Dendritic cell treated with granulocyte-macrophage colony-stimulating factor and Interleukin-4, amounts not matched to agents 40 ng/mL and 50 ng/mL, for 4 days (primary cell): Measurements from ENCODE around the gene SLC39A11.

Experiments
- H3K27ac Mint-ChIP-seq: one replicate; pipeline ENCODE4 v1.8.0; 2022; ENCODE audit warnings: mild to moderate bottlenecking, mixed read lengths
- H3K27me3 Mint-ChIP-seq: one replicate; pipeline ENCODE4 v1.8.0; 2022; ENCODE audit warnings: mild to moderate bottlenecking, mixed read lengths
- H3K36me3 Mint-ChIP-seq: one replicate; pipeline ENCODE4 v1.8.0; 2022; ENCODE audit warnings: low read depth, mixed read lengths
- H3K4me1 Mint-ChIP-seq: one replicate; pipeline ENCODE4 v1.8.0; 2022; ENCODE audit warnings: low read depth, mixed read lengths
- H3K4me3 Mint-ChIP-seq: one replicate; pipeline ENCODE4 v1.8.0; 2022; ENCODE audit warnings: mild to moderate bottlenecking, moderate library complexity, mixed read lengths
- H3K9me3 Mint-ChIP-seq: one replicate; pipeline ENCODE4 v1.8.0; 2022; ENCODE audit warnings: mixed read lengths
- intact Hi-C: fragments of 100-400 bp; cut with micrococcal nuclease; formaldehyde crosslinking; loops from one replicate; pipeline ENCODE4 v1.15.0; 2022

Gene SLC39A11

GRCh38 chr17:72972263-72972951, 120.1 kb downstream of the SLC39A11 start:
- no peaks in the 10 kb centered on the region for H3K36me3 Mint-ChIP-seq
- peaks cover 42% of the 10 kb centered on the region for H3K4me1 Mint-ChIP-seq
- no peaks in the 10 kb centered on the region for H3K27me3 Mint-ChIP-seq
- intact Hi-C loops: no loop called here
- no peaks in the 10 kb centered on the region for H3K9me3 Mint-ChIP-seq
- no peak overlapping the region for H3K4me3 Mint-ChIP-seq
- H3K27ac Mint-ChIP-seq: no peak overlapping the region

GRCh38 chr17:72971226-72971880, 121.1 kb downstream of the SLC39A11 start:
- Mint-ChIP-seq H3K4me1 (peaks cover 32% of the 10 kb centered on the region), H3K36me3 (no peaks in the 10 kb centered on the region), H3K27ac (no peak overlapping the region), H3K4me3 (no peak overlapping the region), H3K27me3 (no peaks in the 10 kb centered on the region), H3K9me3 (no peaks in the 10 kb centered on the region)
- intact Hi-C loops: no loop called here

- Mint-ChIP-seq H3K36me3 (no peaks in the 10 kb centered on the region), H3K27ac (no peak overlapping the region), H3K4me1 (peaks cover 29% of the 10 kb centered on the region), H3K9me3 (no peaks in the 10 kb centered on the region), H3K27me3 (no peaks in the 10 kb centered on the region), H3K4me3 (no peak overlapping the region)
- intact Hi-C loops: no loop called here
These were observed 121.7 kb downstream of the SLC39A11 start for GRCh38 chr17:72970797-72971196.

- Mint-ChIP-seq H3K4me3 (no peak overlapping the region), H3K9me3 (no peaks in the 10 kb centered on the region), H3K4me1 (peaks cover 29% of the 10 kb centered on the region), H3K27me3 (no peaks in the 10 kb centered on the region), H3K36me3 (no peaks in the 10 kb centered on the region), H3K27ac (no peak overlapping the region)
- intact Hi-C loops: no loop called here
These were observed 122.2 kb downstream of the SLC39A11 start for GRCh38 chr17:72970246-72970645.

- Mint-ChIP-seq H3K4me3 (no peak overlapping the region), H3K27ac (no peak overlapping the region), H3K9me3 (no peaks in the 10 kb centered on the region), H3K36me3 (no peaks in the 10 kb centered on the region), H3K27me3 (no peaks in the 10 kb centered on the region), H3K4me1 (peaks cover 29% of the 10 kb centered on the region)
- intact Hi-C loops: no loop called here
These were observed 123.1 kb downstream of the SLC39A11 start for GRCh38 chr17:72969293-72969906.

GRCh38 chr17:72968798-72969197, 123.7 kb downstream of the SLC39A11 start:
- no peaks in the 10 kb centered on the region for H3K9me3 Mint-ChIP-seq
- intact Hi-C loops: no loop called here
- H3K4me1 Mint-ChIP-seq: peaks cover 29% of the 10 kb centered on the region
- no peaks in the 10 kb centered on the region for H3K36me3 Mint-ChIP-seq
- H3K27me3 Mint-ChIP-seq: no peaks in the 10 kb centered on the region
- no peak overlapping the region for H3K4me3 Mint-ChIP-seq
- H3K27ac Mint-ChIP-seq: no peak overlapping the region

- H3K27me3 Mint-ChIP-seq: no peaks in the 10 kb centered on the region
- H3K4me1 Mint-ChIP-seq: peaks cover 26% of the 10 kb centered on the region
- intact Hi-C loops: no loop called here
- no peak overlapping the region for H3K4me3 Mint-ChIP-seq
- no peak overlapping the region for H3K27ac Mint-ChIP-seq
- no peaks in the 10 kb centered on the region for H3K9me3 Mint-ChIP-seq
- H3K36me3 Mint-ChIP-seq: no peaks in the 10 kb centered on the region
These were observed 124.4 kb downstream of the SLC39A11 start for GRCh38 chr17:72967977-72968585.

GRCh38 chr17:72967277-72967970, 125.1 kb downstream of the SLC39A11 start:
- H3K27ac Mint-ChIP-seq: no peak overlapping the region
- no peaks in the 10 kb centered on the region for H3K27me3 Mint-ChIP-seq
- no peaks in the 10 kb centered on the region for H3K9me3 Mint-ChIP-seq
- H3K36me3 Mint-ChIP-seq: no peaks in the 10 kb centered on the region
- intact Hi-C loops: no loop called here
- H3K4me1 Mint-ChIP-seq: peaks cover 21% of the 10 kb centered on the region
- no peak overlapping the region for H3K4me3 Mint-ChIP-seq

- Mint-ChIP-seq H3K27ac (no peak overlapping the region), H3K4me3 (no peak overlapping the region), H3K36me3 (no peaks in the 10 kb centered on the region), H3K4me1 (no peaks in the 10 kb centered on the region), H3K9me3 (no peaks in the 10 kb centered on the region), H3K27me3 (no peaks in the 10 kb centered on the region)
- intact Hi-C loops: no loop called here
These were observed 130.4 kb downstream of the SLC39A11 start for GRCh38 chr17:72962106-72962505.

- no peak overlapping the region for H3K4me3 Mint-ChIP-seq
- intact Hi-C loops: no loop called here
These were observed 136.9 kb downstream of the SLC39A11 start for GRCh38 chr17:72955391-72956140.

GRCh38 chr17:72954579-72954978, 137.9 kb downstream of the SLC39A11 start:
- Mint-ChIP-seq H3K4me1 (peaks cover 13% of the 10 kb centered on the region), H3K27me3 (no peaks in the 10 kb centered on the region), H3K9me3 (no peaks in the 10 kb centered on the region), H3K4me3 (no peak overlapping the region), H3K27ac (no peak overlapping the region), H3K36me3 (no peaks in the 10 kb centered on the region)
- intact Hi-C loops: no loop called here

More at GRCh38 chr17:72955391-72956140, 136.9 kb downstream of the SLC39A11 start:
- Mint-ChIP-seq H3K9me3 (no peaks in the 10 kb centered on the region), H3K4me1 (peaks cover 13% of the 10 kb centered on the region), H3K27ac (no peak overlapping the region), H3K36me3 (no peaks in the 10 kb centered on the region), H3K27me3 (no peaks in the 10 kb centered on the region)

GRCh38 chr17:72953621-72954020, 138.9 kb downstream of the SLC39A11 start:
- no peak overlapping the region for H3K4me3 Mint-ChIP-seq
- intact Hi-C loops: no loop called here
- no peaks in the 10 kb centered on the region for H3K27me3 Mint-ChIP-seq
- H3K4me1 Mint-ChIP-seq: peaks cover 13% of the 10 kb centered on the region
- H3K27ac Mint-ChIP-seq: no peak overlapping the region
- no peaks in the 10 kb centered on the region for H3K9me3 Mint-ChIP-seq
- H3K36me3 Mint-ChIP-seq: no peaks in the 10 kb centered on the region

- no peak overlapping the region for H3K27ac Mint-ChIP-seq
- intact Hi-C loops: no loop called here
- no peak overlapping the region for H3K4me3 Mint-ChIP-seq
- H3K27me3 Mint-ChIP-seq: no peaks in the 10 kb centered on the region
- H3K9me3 Mint-ChIP-seq: no peaks in the 10 kb centered on the region
- peaks cover 7% of the 10 kb centered on the region for H3K36me3 Mint-ChIP-seq
- H3K4me1 Mint-ChIP-seq: peaks cover 13% of the 10 kb centered on the region
These were observed 139.7 kb downstream of the SLC39A11 start for GRCh38 chr17:72952641-72953315.
